ENCODE results near the gene PIK3IP1.
"Not testable (repeated sequence)": the region's sequence is repeated elsewhere in the genome, so short reads cannot be mapped to it uniquely, and the experiment has no call there.

Gene PIK3IP1

GRCh38 chr22:31248138-31248745 is 44.0 kb downstream of the PIK3IP1 start:
- DNase-seq = peak; percentile 61

GRCh38 chr22:31247726-31248125 is 44.6 kb downstream of the PIK3IP1 start:
- DNase-seq = no peak

GRCh38 chr22:31246687-31247086 is 45.6 kb downstream of the PIK3IP1 start:
- no peak for DNase-seq

- not testable (repeated sequence) for DNase-seq
Measured at GRCh38 chr22:31245998-31246397, 46.3 kb downstream of the PIK3IP1 start.

GRCh38 chr22:31244943-31245451 is 47.3 kb downstream of the PIK3IP1 start:
- DNase-seq = no peak

GRCh38 chr22:31244046-31244942 is 48.0 kb downstream of the PIK3IP1 start:
- DNase-seq = no peak

- no peak for DNase-seq
Measured at GRCh38 chr22:31243339-31244045, 48.8 kb downstream of the PIK3IP1 start.

- no peak for DNase-seq
Measured at GRCh38 chr22:31241936-31242335, 50.4 kb downstream of the PIK3IP1 start.

- no peak for DNase-seq
Measured at GRCh38 chr22:31241200-31241599, 51.1 kb downstream of the PIK3IP1 start.

- no peak for DNase-seq
Measured at GRCh38 chr22:31239771-31240370, 52.4 kb downstream of the PIK3IP1 start.

GRCh38 chr22:31238057-31238456 is 54.2 kb downstream of the PIK3IP1 start:
- DNase-seq = no peak

GRCh38 chr22:31236044-31236443 is 56.2 kb downstream of the PIK3IP1 start:
- DNase-seq = not testable (repeated sequence)

- no peak for DNase-seq
Measured at GRCh38 chr22:31235081-31235480, 57.2 kb downstream of the PIK3IP1 start.

- DNase-seq = no peak
Measured at GRCh38 chr22:31233001-31233400, 59.3 kb downstream of the PIK3IP1 start.

Data from stimulated activated CD4-positive, alpha-beta T cell treated with anti-CD3 and anti-CD28 coated beads, Interleukin-1b, Interleukin-23, amount 100 ng/mL, for 48 hours (primary cell).